ENCODE data around the gene SEMA5B.

- TF ChIP-seq CTCF (conservative IDR thresholded peaks at IDR 0.05; ENCODE audit: low read length) (no peak), EZH2phosphoT487 (IDR thresholded peaks at IDR 0.05; ENCODE audit: borderline replicate concordance, low read depth, low read length) (no peak)
These were observed 21.0 kb downstream of the SEMA5B start for GRCh38 chr3:123006609-123007008.
